ENCODE data around the gene BCKDHB. TPM values are rescaled to one million over a fixed set of nuclear protein-coding genes. Genes with fewer than 3 reads are reported as not detected.

Gene BCKDHB
- total RNA-seq, 2 experiments from 2014 or later = 16.4 to 18.8 TPM

- CTCF ChIA-PET = no interaction called here
- Mint-ChIP-seq H3K27ac (no peak overlapping the region), H3K4me1 (no peaks in the 10 kb centered on the region), H3K36me3 (ENCODE audit: low read depth) (no peaks in the 10 kb centered on the region), H3K27me3 (no peaks in the 10 kb centered on the region), H3K9me3 (no peaks in the 10 kb centered on the region), H3K4me3 (no peak overlapping the region)
- POLR2A ChIA-PET = no interaction called here
- DNase-seq = no peak
These were observed 20.3 kb downstream of the BCKDHB start for GRCh38 chr6:80126657-80127345.

GRCh38 chr6:80129485-80129884, 23.0 kb downstream of the BCKDHB start:
- DNase-seq = no peak
- ChIA-PET CTCF (no interaction called here), POLR2A (no interaction called here)
- H3K4me1 Mint-ChIP-seq = no peaks in the 10 kb centered on the region
- H3K36me3 Mint-ChIP-seq (ENCODE audit: low read depth) = peaks cover 4% of the 10 kb centered on the region
- no peaks in the 10 kb centered on the region for H3K27me3 Mint-ChIP-seq
- H3K4me3 Mint-ChIP-seq = no peak overlapping the region
- H3K9me3 Mint-ChIP-seq = no peaks in the 10 kb centered on the region
- H3K27ac Mint-ChIP-seq = no peak overlapping the region

- peaks cover 9% of the 10 kb centered on the region for H3K36me3 Mint-ChIP-seq (ENCODE audit: low read depth)
- CTCF ChIA-PET = no interaction called here
- H3K9me3 Mint-ChIP-seq = no peaks in the 10 kb centered on the region
- no peak overlapping the region for H3K4me3 Mint-ChIP-seq
- H3K4me1 Mint-ChIP-seq = no peaks in the 10 kb centered on the region
- H3K27ac Mint-ChIP-seq = no peak overlapping the region
- no peaks in the 10 kb centered on the region for H3K27me3 Mint-ChIP-seq
- DNase-seq = peak; percentile 22
- POLR2A ChIA-PET = no interaction called here
These were observed 26.5 kb downstream of the BCKDHB start for GRCh38 chr6:80133020-80133419.

- CTCF ChIA-PET = no interaction called here
- Mint-ChIP-seq H3K4me3 (no peak overlapping the region), H3K27ac (no peak overlapping the region), H3K36me3 (ENCODE audit: low read depth) (peaks cover 11% of the 10 kb centered on the region), H3K9me3 (peaks cover 2% of the 10 kb centered on the region), H3K4me1 (no peaks in the 10 kb centered on the region), H3K27me3 (no peaks in the 10 kb centered on the region)
- no peak for DNase-seq
- POLR2A ChIA-PET = no interaction called here
These were observed 27.6 kb downstream of the BCKDHB start for GRCh38 chr6:80134065-80134464.

GRCh38 chr6:80142586-80142985, 36.1 kb downstream of the BCKDHB start:
- Mint-ChIP-seq H3K27ac (no peak overlapping the region), H3K4me3 (no peak overlapping the region), H3K9me3 (peaks cover 2% of the 10 kb centered on the region), H3K36me3 (ENCODE audit: low read depth) (peaks cover 11% of the 10 kb centered on the region), H3K4me1 (no peaks in the 10 kb centered on the region), H3K27me3 (no peaks in the 10 kb centered on the region)
- DNase-seq = no peak
- POLR2A ChIA-PET = no interaction called here
- CTCF ChIA-PET = interaction anchor here (1.6 kb wide), 1 partner anchor 9 kb away, joined by 3 read pairs; no protein-coding TSS in a partner anchor

- H3K4me3 Mint-ChIP-seq = no peak overlapping the region
- no peaks in the 10 kb centered on the region for H3K4me1 Mint-ChIP-seq
- no peaks in the 10 kb centered on the region for H3K9me3 Mint-ChIP-seq
- H3K27me3 Mint-ChIP-seq = no peaks in the 10 kb centered on the region
- ChIA-PET POLR2A (no interaction called here), CTCF (interaction anchor here (1.6 kb wide), 1 partner anchor 8 kb away, joined by 3 read pairs; no protein-coding TSS in a partner anchor)
- no peak overlapping the region for H3K27ac Mint-ChIP-seq
- peaks cover 13% of the 10 kb centered on the region for H3K36me3 Mint-ChIP-seq (ENCODE audit: low read depth)
- DNase-seq = no peak
These were observed 37.0 kb downstream of the BCKDHB start for GRCh38 chr6:80143419-80143937.

GRCh38 chr6:80144753-80145315, 38.4 kb downstream of the BCKDHB start:
- POLR2A ChIA-PET = no interaction called here
- no peak overlapping the region for H3K4me3 Mint-ChIP-seq
- H3K27ac Mint-ChIP-seq = no peak overlapping the region
- CTCF ChIA-PET = no interaction called here
- no peaks in the 10 kb centered on the region for H3K27me3 Mint-ChIP-seq
- H3K4me1 Mint-ChIP-seq = no peaks in the 10 kb centered on the region
- H3K36me3 Mint-ChIP-seq (ENCODE audit: low read depth) = peaks cover 17% of the 10 kb centered on the region
- DNase-seq = no peak
- no peaks in the 10 kb centered on the region for H3K9me3 Mint-ChIP-seq

- Mint-ChIP-seq H3K4me1 (no peaks in the 10 kb centered on the region), H3K9me3 (no peaks in the 10 kb centered on the region), H3K36me3 (ENCODE audit: low read depth) (peaks cover 17% of the 10 kb centered on the region), H3K4me3 (no peak overlapping the region), H3K27ac (no peak overlapping the region), H3K27me3 (no peaks in the 10 kb centered on the region)
- CTCF ChIA-PET = no interaction called here
- no peak for DNase-seq
- POLR2A ChIA-PET = no interaction called here
These were observed 39.0 kb downstream of the BCKDHB start for GRCh38 chr6:80145509-80145908.

GRCh38 chr6:80145921-80146320, 39.5 kb downstream of the BCKDHB start:
- no peak for DNase-seq
- Mint-ChIP-seq H3K36me3 (ENCODE audit: low read depth) (peaks cover 13% of the 10 kb centered on the region), H3K4me1 (no peaks in the 10 kb centered on the region), H3K27ac (no peak overlapping the region), H3K4me3 (no peak overlapping the region), H3K9me3 (no peaks in the 10 kb centered on the region), H3K27me3 (no peaks in the 10 kb centered on the region)
- POLR2A ChIA-PET = no interaction called here
- CTCF ChIA-PET = no interaction called here

- Mint-ChIP-seq H3K9me3 (no peaks in the 10 kb centered on the region), H3K4me3 (no peak overlapping the region), H3K36me3 (ENCODE audit: low read depth) (peaks cover 10% of the 10 kb centered on the region), H3K4me1 (no peaks in the 10 kb centered on the region), H3K27me3 (no peaks in the 10 kb centered on the region), H3K27ac (no peak overlapping the region)
- ChIA-PET POLR2A (no interaction called here), CTCF (no interaction called here)
- DNase-seq = no peak
These were observed 41.7 kb downstream of the BCKDHB start for GRCh38 chr6:80148220-80148619.

- Mint-ChIP-seq H3K27ac (no peak overlapping the region), H3K4me1 (no peaks in the 10 kb centered on the region), H3K9me3 (no peaks in the 10 kb centered on the region), H3K4me3 (no peak overlapping the region), H3K27me3 (no peaks in the 10 kb centered on the region), H3K36me3 (ENCODE audit: low read depth) (peaks cover 8% of the 10 kb centered on the region)
- DNase-seq = no peak
- POLR2A ChIA-PET = interaction anchor here (0.5 to 0.7 kb wide), 2 partner anchors 12 to 93 kb away, joined by 3 to 4 read pairs; no protein-coding TSS in a partner anchor
- CTCF ChIA-PET = interaction anchor here (0.6 to 1.6 kb wide), 4 partner anchors 8 to 1893 kb away, joined by 3 to 6 read pairs (median 4); no protein-coding TSS in a partner anchor
These were observed 45.2 kb downstream of the BCKDHB start for GRCh38 chr6:80151635-80152034.

- no peaks in the 10 kb centered on the region for H3K36me3 Mint-ChIP-seq (ENCODE audit: low read depth)
- H3K27ac Mint-ChIP-seq = no peak overlapping the region
- no peaks in the 10 kb centered on the region for H3K4me1 Mint-ChIP-seq
- DNase-seq = no peak
- no peaks in the 10 kb centered on the region for H3K27me3 Mint-ChIP-seq
- no peak overlapping the region for H3K4me3 Mint-ChIP-seq
- CTCF ChIA-PET = no interaction called here
- H3K9me3 Mint-ChIP-seq = no peaks in the 10 kb centered on the region
- POLR2A ChIA-PET = no interaction called here
These were observed 47.7 kb downstream of the BCKDHB start for GRCh38 chr6:80154160-80154559.

GRCh38 chr6:80156221-80156620, 49.8 kb downstream of the BCKDHB start:
- CTCF ChIA-PET = no interaction called here
- Mint-ChIP-seq H3K36me3 (ENCODE audit: low read depth) (no peaks in the 10 kb centered on the region), H3K4me3 (no peak overlapping the region), H3K4me1 (no peaks in the 10 kb centered on the region), H3K27ac (no peak overlapping the region), H3K9me3 (no peaks in the 10 kb centered on the region), H3K27me3 (no peaks in the 10 kb centered on the region)
- POLR2A ChIA-PET = no interaction called here
- no peak for DNase-seq
